ENCODE data around the gene ANKRD63.

DNA sequence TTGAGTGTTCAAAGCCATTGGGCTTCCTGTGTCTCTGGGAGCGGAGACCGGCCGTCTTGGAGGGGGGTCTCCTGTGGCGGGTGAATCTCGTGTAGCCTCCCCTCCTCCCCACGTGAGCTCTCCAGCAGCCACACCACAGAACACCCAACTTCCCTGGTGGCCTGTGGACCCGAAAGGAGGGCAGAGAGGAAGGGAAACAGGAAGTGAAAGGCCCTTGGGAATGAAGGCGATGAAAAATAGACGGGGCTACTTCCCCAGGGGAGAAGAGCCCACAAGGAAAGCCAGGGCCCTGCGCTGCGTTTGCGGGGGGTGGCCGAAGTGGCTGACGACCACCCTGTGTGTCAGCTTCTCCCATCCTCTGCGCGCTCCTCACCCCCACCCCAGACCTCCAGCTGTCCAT is 5.4 kb downstream of the ANKRD63 start:
- TF ChIP-seq, protein P1, sequence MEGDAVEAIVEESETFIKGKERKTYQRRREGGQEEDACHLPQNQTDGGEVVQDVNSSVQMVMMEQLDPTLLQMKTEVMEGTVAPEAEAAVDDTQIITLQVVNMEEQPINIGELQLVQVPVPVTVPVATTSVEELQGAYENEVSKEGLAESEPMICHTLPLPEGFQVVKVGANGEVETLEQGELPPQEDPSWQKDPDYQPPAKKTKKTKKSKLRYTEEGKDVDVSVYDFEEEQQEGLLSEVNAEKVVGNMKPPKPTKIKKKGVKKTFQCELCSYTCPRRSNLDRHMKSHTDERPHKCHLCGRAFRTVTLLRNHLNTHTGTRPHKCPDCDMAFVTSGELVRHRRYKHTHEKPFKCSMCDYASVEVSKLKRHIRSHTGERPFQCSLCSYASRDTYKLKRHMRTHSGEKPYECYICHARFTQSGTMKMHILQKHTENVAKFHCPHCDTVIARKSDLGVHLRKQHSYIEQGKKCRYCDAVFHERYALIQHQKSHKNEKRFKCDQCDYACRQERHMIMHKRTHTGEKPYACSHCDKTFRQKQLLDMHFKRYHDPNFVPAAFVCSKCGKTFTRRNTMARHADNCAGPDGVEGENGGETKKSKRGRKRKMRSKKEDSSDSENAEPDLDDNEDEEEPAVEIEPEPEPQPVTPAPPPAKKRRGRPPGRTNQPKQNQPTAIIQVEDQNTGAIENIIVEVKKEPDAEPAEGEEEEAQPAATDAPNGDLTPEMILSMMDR (IDR thresholded peaks at IDR 0.05): no peak
- no peak for TF ChIP-seq POLR2A (IDR thresholded peaks at IDR 0.05)
